SK-N-MC (cell line): ENCODE data around the gene TMEM184C.

Source experiments
- DNase-seq: peaks from one replicate; pipeline ENCODE4 v3.0.0-alpha.2; 2011; ENCODE audit warnings: low read depth, low spot score
- H3K27ac ChIP-seq: fragments of 200-600 bp; sonication (generic); 2 replicates; pipeline ENCODE4 v1.5.1; 2016; ENCODE audit warnings: mixed run types
- H3K36me3 ChIP-seq: fragments of 200-600 bp; sonication (generic); 2 replicates; pipeline ENCODE4 v1.6.1; 2017; ENCODE audit warnings: antibody characterized with exemption, low read length, mixed read lengths; ENCODE audit not compliant: insufficient read depth
- H3K4me3 ChIP-seq: fragments of 200-600 bp; sonication (generic); 2 replicates; pipeline ENCODE4 v1.5.1; 2016
- H3K9ac ChIP-seq: fragments of 200-600 bp; sonication (generic); 2 replicates; pipeline ENCODE4 v1.8.0; 2017; ENCODE audit warnings: mixed run types, mixed read lengths; ENCODE audit not compliant: insufficient read length
- H3K9me3 ChIP-seq: fragments of 200-600 bp; sonication (generic); 2 replicates; pipeline ENCODE4 v1.6.1; 2017; ENCODE audit warnings: low read depth, mild to moderate bottlenecking, antibody characterized with exemption, low read length, moderate library complexity, mixed read lengths
- EZH2 ChIP-seq: fragments of 200-600 bp; sonication (generic); IDR thresholded peaks from one replicate; pipeline ENCODE4 v1.6.1; 2017; ENCODE audit warnings: antibody characterized with exemption
- FOXP2 ChIP-seq: optimal IDR thresholded peaks from 2 replicates; pipeline ENCODE3; 2011; ENCODE audit warnings: mild to moderate bottlenecking, moderate library complexity; ENCODE audit not compliant: insufficient read depth; ENCODE audit errors: extremely low read length, control extremely low read depth
- POLR2AphosphoS5 ChIP-seq: IDR thresholded peaks from 2 replicates; pipeline ENCODE4 v1.6.1; 2012; ENCODE audit warnings: mild to moderate bottlenecking, low read depth, low read length, borderline replicate concordance

Gene TMEM184C

GRCh38 chr4:147714575-147715401, 97.6 kb downstream of the TMEM184C start:
- DNase-seq: no peak
- Histone ChIP-seq H3K27ac (no peak overlapping the region), H3K9me3 (no peaks in the 10 kb centered on the region), H3K36me3 (no peaks in the 10 kb centered on the region), H3K9ac (no peak overlapping the region), H3K4me3 (no peak overlapping the region)
- no peak for TF ChIP-seq POLR2AphosphoS5
- no peak for TF ChIP-seq EZH2
- no peak for TF ChIP-seq FOXP2

- H3K9me3 ChIP-seq: no peaks in the 10 kb centered on the region
- no peak for DNase-seq
- TF ChIP-seq EZH2 (no peak), FOXP2 (no peak), POLR2AphosphoS5 (no peak)
- no peak overlapping the region for H3K4me3 ChIP-seq
- no peak overlapping the region for H3K27ac ChIP-seq
- no peak overlapping the region for H3K9ac ChIP-seq
- H3K36me3 ChIP-seq: no peaks in the 10 kb centered on the region
These were observed 100.7 kb downstream of the TMEM184C start for GRCh38 chr4:147717878-147718277.
